ENCODE data around the gene HDC. TPM values are rescaled to one million over a fixed set of nuclear protein-coding genes. Genes with fewer than 3 reads are reported as not detected.

HDC gene
- polyA plus RNA-seq, 4 donors = 0.22 to 0.54 TPM; not detected in 2

- Histone ChIP-seq H3K4me3 (ENCODE audit: low read depth in 1 of 3, low read length in 3 of 3) (no peak overlapping the region), H3K27ac (ENCODE audit: low read depth in 1 of 3, low read length in 2 of 3) (no peak overlapping the region), H3K4me1 (ENCODE audit: control insufficient read depth in 3 of 3, insufficient read depth in 2 of 3, low read depth in 1 of 3, low read length in 2 of 3) (no peaks in the 10 kb centered on the region), H3K9me3 (ENCODE audit: control insufficient read depth in 2 of 2, insufficient read depth in 1 of 2, low read depth in 1 of 2, low read length in 1 of 2) (no peaks in the 10 kb centered on the region), H3K27me3 (ENCODE audit: control insufficient read depth in 3 of 3, insufficient read depth in 3 of 3, low read length in 3 of 3) (no peaks in the 10 kb centered on the region), H3K36me3 (ENCODE audit: control insufficient read depth in 3 of 3, insufficient read depth in 2 of 3, low read depth in 1 of 3, low read length in 3 of 3) (peaks cover 0 to 25% (median 0%) of the 10 kb centered on the region in 3 donors)
- DNase-seq = no peak
- 83 to 94% (median 86%) methylated on average over 5 of the region's 5 CpGs for WGBS, 3 donors
- FAIRE-seq = no peak
Measured at GRCh38 chr15:50227076-50227475, 38.5 kb downstream of the HDC start.

- Histone ChIP-seq H3K4me3 (ENCODE audit: low read depth in 1 of 3, low read length in 3 of 3) (no peak overlapping the region), H3K4me1 (ENCODE audit: control insufficient read depth in 3 of 3, insufficient read depth in 2 of 3, low read depth in 1 of 3, low read length in 2 of 3) (no peaks in the 10 kb centered on the region), H3K27me3 (ENCODE audit: control insufficient read depth in 3 of 3, insufficient read depth in 3 of 3, low read length in 3 of 3) (no peaks in the 10 kb centered on the region), H3K27ac (ENCODE audit: low read depth in 1 of 3, low read length in 2 of 3) (no peak overlapping the region), H3K36me3 (ENCODE audit: control insufficient read depth in 3 of 3, insufficient read depth in 2 of 3, low read depth in 1 of 3, low read length in 3 of 3) (peaks cover 0 to 26% (median 0%) of the 10 kb centered on the region in 3 donors), H3K9me3 (ENCODE audit: control insufficient read depth in 2 of 2, insufficient read depth in 1 of 2, low read depth in 1 of 2, low read length in 1 of 2) (no peaks in the 10 kb centered on the region)
- WGBS, 3 donors = 83 to 93% (median 88%) methylated on average over 3 of the region's 3 CpGs
- DNase-seq (peak in 1 of 2 donors; percentile 61), FAIRE-seq (no peak)
Measured at GRCh38 chr15:50225938-50226337, 39.6 kb downstream of the HDC start.

GRCh38 chr15:50225057-50225456 lies 40.5 kb downstream of the HDC start:
- H3K4me3 ChIP-seq (ENCODE audit: low read depth in 1 of 3, low read length in 3 of 3) = no peak overlapping the region
- DNase-seq (no peak), FAIRE-seq (no peak)
- H3K27ac ChIP-seq (ENCODE audit: low read depth in 1 of 3, low read length in 2 of 3) = no peak overlapping the region
- H3K27me3 ChIP-seq (ENCODE audit: control insufficient read depth in 3 of 3, insufficient read depth in 3 of 3, low read length in 3 of 3) = no peaks in the 10 kb centered on the region
- H3K36me3 ChIP-seq (ENCODE audit: control insufficient read depth in 3 of 3, insufficient read depth in 2 of 3, low read depth in 1 of 3, low read length in 3 of 3) = peaks cover 0 to 26% (median 0%) of the 10 kb centered on the region in 3 donors
- no peaks in the 10 kb centered on the region for H3K4me1 ChIP-seq (ENCODE audit: control insufficient read depth in 3 of 3, insufficient read depth in 2 of 3, low read depth in 1 of 3, low read length in 2 of 3)
- 94 to 97% (median 96%) methylated on average over 1 of the region's 1 CpG for WGBS, 3 donors
- H3K9me3 ChIP-seq (ENCODE audit: control insufficient read depth in 2 of 2, insufficient read depth in 1 of 2, low read depth in 1 of 2, low read length in 1 of 2) = no peaks in the 10 kb centered on the region

- Histone ChIP-seq H3K4me1 (ENCODE audit: control insufficient read depth in 3 of 3, insufficient read depth in 2 of 3, low read depth in 1 of 3, low read length in 2 of 3) (no peaks in the 10 kb centered on the region), H3K4me3 (ENCODE audit: low read depth in 1 of 3, low read length in 3 of 3) (no peak overlapping the region), H3K36me3 (ENCODE audit: control insufficient read depth in 3 of 3, insufficient read depth in 2 of 3, low read depth in 1 of 3, low read length in 3 of 3) (peaks cover 0 to 24% (median 0%) of the 10 kb centered on the region in 3 donors), H3K27ac (ENCODE audit: low read depth in 1 of 3, low read length in 2 of 3) (no peak overlapping the region), H3K9me3 (ENCODE audit: control insufficient read depth in 2 of 2, insufficient read depth in 1 of 2, low read depth in 1 of 2, low read length in 1 of 2) (no peaks in the 10 kb centered on the region), H3K27me3 (ENCODE audit: control insufficient read depth in 3 of 3, insufficient read depth in 3 of 3, low read length in 3 of 3) (no peaks in the 10 kb centered on the region)
- DNase-seq (no peak), FAIRE-seq (no peak)
- 83 to 91% (median 89%) methylated on average over 5 of the region's 5 CpGs for WGBS, 3 donors
Measured at GRCh38 chr15:50224606-50225005, 40.9 kb downstream of the HDC start.

- no peak for DNase-seq
- Histone ChIP-seq H3K4me3 (ENCODE audit: low read depth in 1 of 3, low read length in 3 of 3) (no peak overlapping the region), H3K4me1 (ENCODE audit: control insufficient read depth in 3 of 3, insufficient read depth in 2 of 3, low read depth in 1 of 3, low read length in 2 of 3) (no peaks in the 10 kb centered on the region), H3K36me3 (ENCODE audit: control insufficient read depth in 3 of 3, insufficient read depth in 2 of 3, low read depth in 1 of 3, low read length in 3 of 3) (peaks cover 0 to 12% (median 0%) of the 10 kb centered on the region in 3 donors), H3K27me3 (ENCODE audit: control insufficient read depth in 3 of 3, insufficient read depth in 3 of 3, low read length in 3 of 3) (no peaks in the 10 kb centered on the region), H3K27ac (ENCODE audit: low read depth in 1 of 3, low read length in 2 of 3) (no peak overlapping the region), H3K9me3 (ENCODE audit: control insufficient read depth in 2 of 2, insufficient read depth in 1 of 2, low read depth in 1 of 2, low read length in 1 of 2) (no peaks in the 10 kb centered on the region)
- no peak for FAIRE-seq
- 81 to 94% (median 93%) methylated on average over 2 of the region's 2 CpGs for WGBS, 3 donors
Measured at GRCh38 chr15:50222181-50222580, 43.3 kb downstream of the HDC start.

- no peaks in the 10 kb centered on the region for H3K27me3 ChIP-seq (ENCODE audit: control insufficient read depth in 3 of 3, insufficient read depth in 3 of 3, low read length in 3 of 3)
- DNase-seq (no peak), FAIRE-seq (no peak)
- no peak overlapping the region for H3K4me3 ChIP-seq (ENCODE audit: low read depth in 1 of 3, low read length in 3 of 3)
- no peaks in the 10 kb centered on the region for H3K4me1 ChIP-seq (ENCODE audit: control insufficient read depth in 3 of 3, insufficient read depth in 2 of 3, low read depth in 1 of 3, low read length in 2 of 3)
- 89 to 94% (median 89%) methylated on average over 2 of the region's 2 CpGs for WGBS, 3 donors
- H3K36me3 ChIP-seq (ENCODE audit: control insufficient read depth in 3 of 3, insufficient read depth in 2 of 3, low read depth in 1 of 3, low read length in 3 of 3) = peaks cover 0 to 12% (median 0%) of the 10 kb centered on the region in 3 donors
- no peaks in the 10 kb centered on the region for H3K9me3 ChIP-seq (ENCODE audit: control insufficient read depth in 2 of 2, insufficient read depth in 1 of 2, low read depth in 1 of 2, low read length in 1 of 2)
- no peak overlapping the region for H3K27ac ChIP-seq (ENCODE audit: low read depth in 1 of 3, low read length in 2 of 3)
Measured at GRCh38 chr15:50219820-50220219, 45.7 kb downstream of the HDC start.

GRCh38 chr15:50218691-50219090 lies 46.8 kb downstream of the HDC start:
- DNase-seq (no peak), FAIRE-seq (no peak)
- Histone ChIP-seq H3K9me3 (ENCODE audit: control insufficient read depth in 2 of 2, insufficient read depth in 1 of 2, low read depth in 1 of 2, low read length in 1 of 2) (no peaks in the 10 kb centered on the region), H3K4me3 (ENCODE audit: low read depth in 1 of 3, low read length in 3 of 3) (no peak overlapping the region), H3K27me3 (ENCODE audit: control insufficient read depth in 3 of 3, insufficient read depth in 3 of 3, low read length in 3 of 3) (no peaks in the 10 kb centered on the region), H3K27ac (ENCODE audit: low read depth in 1 of 3, low read length in 2 of 3) (no peak overlapping the region), H3K36me3 (ENCODE audit: control insufficient read depth in 3 of 3, insufficient read depth in 2 of 3, low read depth in 1 of 3, low read length in 3 of 3) (peaks cover 0 to 9% (median 0%) of the 10 kb centered on the region in 3 donors), H3K4me1 (ENCODE audit: control insufficient read depth in 3 of 3, insufficient read depth in 2 of 3, low read depth in 1 of 3, low read length in 2 of 3) (no peaks in the 10 kb centered on the region)
- 87 to 97% (median 97%) methylated on average over 1 of the region's 1 CpG for WGBS, 3 donors

GRCh38 chr15:50218291-50218690 lies 47.2 kb downstream of the HDC start:
- no peak overlapping the region for H3K4me3 ChIP-seq (ENCODE audit: low read depth in 1 of 3, low read length in 3 of 3)
- H3K9me3 ChIP-seq (ENCODE audit: control insufficient read depth in 2 of 2, insufficient read depth in 1 of 2, low read depth in 1 of 2, low read length in 1 of 2) = no peaks in the 10 kb centered on the region
- no peak for DNase-seq
- H3K36me3 ChIP-seq (ENCODE audit: control insufficient read depth in 3 of 3, insufficient read depth in 2 of 3, low read depth in 1 of 3, low read length in 3 of 3) = peaks cover 0 to 5% (median 0%) of the 10 kb centered on the region in 3 donors
- FAIRE-seq = no peak
- 60 to 68% (median 61%) methylated on average over 1 of the region's 1 CpG for WGBS, 3 donors
- no peaks in the 10 kb centered on the region for H3K27me3 ChIP-seq (ENCODE audit: control insufficient read depth in 3 of 3, insufficient read depth in 3 of 3, low read length in 3 of 3)
- no peaks in the 10 kb centered on the region for H3K4me1 ChIP-seq (ENCODE audit: control insufficient read depth in 3 of 3, insufficient read depth in 2 of 3, low read depth in 1 of 3, low read length in 2 of 3)
- no peak overlapping the region for H3K27ac ChIP-seq (ENCODE audit: low read depth in 1 of 3, low read length in 2 of 3)

GRCh38 chr15:50210462-50211157 lies 54.9 kb downstream of the HDC start:
- DNase-seq (peak; percentile 72 to 74), FAIRE-seq (no peak)
- Histone ChIP-seq H3K9me3 (ENCODE audit: control insufficient read depth in 2 of 2, insufficient read depth in 1 of 2, low read depth in 1 of 2, low read length in 1 of 2) (no peaks in the 10 kb centered on the region), H3K27ac (ENCODE audit: low read depth in 1 of 3, low read length in 2 of 3) (peak overlapping the region in 2 of 3 donors; percentile 8 to 62), H3K4me1 (ENCODE audit: control insufficient read depth in 3 of 3, insufficient read depth in 2 of 3, low read depth in 1 of 3, low read length in 2 of 3) (peaks cover 0 to 6% (median 0%) of the 10 kb centered on the region in 3 donors), H3K4me3 (ENCODE audit: low read depth in 1 of 3, low read length in 3 of 3) (no peak overlapping the region), H3K36me3 (ENCODE audit: control insufficient read depth in 3 of 3, insufficient read depth in 2 of 3, low read depth in 1 of 3, low read length in 3 of 3) (peaks cover 0 to 26% (median 9%) of the 10 kb centered on the region in 3 donors), H3K27me3 (ENCODE audit: control insufficient read depth in 3 of 3, insufficient read depth in 3 of 3, low read length in 3 of 3) (no peaks in the 10 kb centered on the region)
- 68 to 80% (median 77%) methylated on average over 8 of the region's 8 CpGs for WGBS, 3 donors

All from small intestine (tissue), 7 donors.